Stimulated activated CD4-positive, alpha-beta T cell treated with anti-CD3 and anti-CD28 coated beads, TNF-alpha, amount 100 ng/mL, for 24 hours (primary cell): Measurements from ENCODE around the gene CLCNKA.
A peak's percentile ranks its signal among the peaks of the same experiment; 100 is the strongest.
"Not testable (repeated sequence)": the region's sequence is repeated elsewhere in the genome, so short reads cannot be mapped to it uniquely, and the experiment has no call there.

Source experiments
- DNase-seq, 3 experiments: peaks; one replicate each; pipeline ENCODE4 v3.0.0-alpha.2; 2020; ENCODE audit warnings: low read depth in 3 of 3

The CLCNKA gene

GRCh38 chr1:16017461-16018303 lies 4.2 kb upstream of the CLCNKA start, which contains the start of gene HSPB7:
Gene HSPB7, minus strand, starts transcription at chr1:16018043. Its CDS starts 80 bp downstream, at chr1:16017963.
- no peak for DNase-seq

- DNase-seq = no peak
Measured at GRCh38 chr1:16018308-16018707, 3.5 kb upstream of the CLCNKA start.

GRCh38 chr1:16018749-16019643 lies 2.8 kb upstream of the CLCNKA start:
- no peak for DNase-seq

GRCh38 chr1:16019644-16020277 lies 2.1 kb upstream of the CLCNKA start:
- DNase-seq = no peak

GRCh38 chr1:16020325-16020724 lies 1.5 kb upstream of the CLCNKA start:
- DNase-seq = no peak

- DNase-seq = not testable (repeated sequence)
Measured at GRCh38 chr1:16020878-16021277, 958 bp upstream of the CLCNKA start.

- DNase-seq = no peak
Measured at GRCh38 chr1:16022393-16022792, 557 bp downstream of the CLCNKA start.

- no peak for DNase-seq
Measured at GRCh38 chr1:16023050-16023653, 1.3 kb downstream of the CLCNKA start.

- DNase-seq = not testable (repeated sequence)
Measured at GRCh38 chr1:16026302-16026701, 4.5 kb downstream of the CLCNKA start.

GRCh38 chr1:16026723-16027484 lies 5.1 kb downstream of the CLCNKA start:
- DNase-seq = peak in 1 of 3 experiments; percentile 35

- no peak for DNase-seq
Measured at GRCh38 chr1:16028237-16029002, 6.6 kb downstream of the CLCNKA start.

GRCh38 chr1:16029003-16029268 lies 7.1 kb downstream of the CLCNKA start:
- DNase-seq = not testable (repeated sequence)

- DNase-seq = no peak
Measured at GRCh38 chr1:16029288-16029687, 7.5 kb downstream of the CLCNKA start.

GRCh38 chr1:16031551-16031950 lies 9.7 kb downstream of the CLCNKA start:
- DNase-seq = no peak

- peak; percentile 21 to 62 (median 22) for DNase-seq
Measured at GRCh38 chr1:16032388-16033102, 10.7 kb downstream of the CLCNKA start.

GRCh38 chr1:16033103-16033632 lies 11.3 kb downstream of the CLCNKA start:
- DNase-seq = not testable (repeated sequence)

- not testable (repeated sequence) for DNase-seq
Measured at GRCh38 chr1:16036461-16036860, 14.6 kb downstream of the CLCNKA start.

GRCh38 chr1:16038620-16038912 lies 16.7 kb downstream of the CLCNKA start:
- no peak for DNase-seq

GRCh38 chr1:16039871-16040270 lies 18.0 kb downstream of the CLCNKA start:
- not testable (repeated sequence) for DNase-seq

GRCh38 chr1:16041200-16041599 lies 19.4 kb downstream of the CLCNKA start:
- DNase-seq = no peak
